ENCODE measurements around the gene PSEN2. TPM values are rescaled to one million over a fixed set of nuclear protein-coding genes. Genes with fewer than 3 reads are reported as not detected.

Gene PSEN2
- 8.1 and 12.4 TPM in 2 replicates for total RNA-seq

GRCh38 chr1:226870401-226871279 lies at the start of gene PSEN2:
Gene PSEN2, plus strand, starts transcription at chr1:226870616. Its CDS starts 11,292 bp downstream, at chr1:226881908.

GRCh38 chr1:226940029-226940805 lies 69.8 kb downstream of the PSEN2 start, which contains the start of gene COQ8A:
Gene COQ8A, plus strand, starts transcription at chr1:226940294. Its CDS starts 21,092 bp downstream, at chr1:226961386.

Other genes starting within 250 kb of the PSEN2 start
- gene ITPKB, start 131.3 kb upstream of the PSEN2 start, total RNA-seq: 7.6 and 10.1 TPM in 2 replicates
- gene COQ8A, start 69.7 kb downstream of the PSEN2 start, total RNA-seq: 4.3 and 21.0 TPM in 2 replicates

Data from epithelial cell of alveolus of lung (primary cell).